ENCODE data around the gene SDSL.

The SDSL gene

DNA sequence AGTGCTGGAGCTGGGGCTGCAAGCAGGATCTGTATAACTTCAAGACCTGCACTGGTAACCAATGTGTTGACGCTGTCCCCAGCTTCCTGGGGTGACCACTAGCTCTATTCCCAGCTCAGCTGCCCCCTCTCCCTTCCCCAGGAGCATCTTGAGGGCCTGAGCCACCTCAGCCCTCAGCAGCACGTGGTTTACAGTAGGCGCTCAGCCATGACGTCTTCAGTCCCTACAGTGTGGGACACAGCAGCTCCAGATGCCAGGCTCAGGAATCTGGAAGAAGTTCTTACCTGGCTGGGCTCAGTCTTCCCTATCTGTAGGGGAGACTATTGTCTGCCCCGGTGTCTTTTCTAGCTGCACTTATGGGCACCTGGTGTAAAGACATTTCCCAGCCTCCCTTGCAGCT lies 27.1 kb upstream of the SDSL start:
- Histone ChIP-seq H3K4me3 (ENCODE audit: control insufficient read depth in 1 of 7, extremely low read depth in 1 of 7, insufficient read depth in 4 of 7, low read depth in 2 of 7, low read length in 6 of 7) (no peak overlapping the region), H3K9me3 (ENCODE audit: control extremely low read depth in 1 of 5, control insufficient read depth in 4 of 5, insufficient read depth in 2 of 5, low read depth in 1 of 5, low read length in 4 of 5) (no peaks in the 10 kb centered on the region), H3K27me3 (replicated peaks in 2 of 5; ENCODE audit: control insufficient read depth in 4 of 5, insufficient read depth in 5 of 5, low read length in 4 of 5) (peaks cover 0 to 4% (median 0%) of the 10 kb centered on the region in 5 experiments), H3K4me1 (ENCODE audit: control extremely low read depth in 1 of 4, control insufficient read depth in 4 of 4, insufficient read depth in 4 of 4, low read length in 3 of 4) (no peaks in the 10 kb centered on the region), H3K36me3 (ENCODE audit: control insufficient read depth in 4 of 4, insufficient read depth in 4 of 4, low read length in 3 of 4) (peaks cover 0 to 9% (median 2%) of the 10 kb centered on the region in 4 experiments), H3K27ac (ENCODE audit: insufficient read depth in 1 of 2, low read depth in 1 of 2, low read length in 2 of 2, poor library complexity in 1 of 2, severe bottlenecking in 2 of 2) (no peak overlapping the region)
- WGBS (ENCODE audit: insufficient coverage), result 64% methylated on average over 4 of the region's 5 CpGs
- ChIA-PET CTCF (interaction anchor here (0.7 kb wide), 1 partner anchor 30 kb away, joined by 3 read pairs; no protein-coding TSS in a partner anchor), POLR2A (no interaction called here)
- no peak for DNase-seq

- POLR2A ChIA-PET, result no interaction called here
- no peaks in the 10 kb centered on the region for H3K4me1 ChIP-seq (ENCODE audit: control extremely low read depth in 1 of 4, control insufficient read depth in 4 of 4, insufficient read depth in 4 of 4, low read length in 3 of 4)
- CTCF ChIA-PET, result no interaction called here
- H3K36me3 ChIP-seq (ENCODE audit: control insufficient read depth in 4 of 4, insufficient read depth in 4 of 4, low read length in 3 of 4), result no peaks in the 10 kb centered on the region
- no peak for DNase-seq
- peaks cover 0 to 4% (median 0%) of the 10 kb centered on the region in 5 experiments for H3K27me3 ChIP-seq (replicated peaks in 2 of 5; ENCODE audit: control insufficient read depth in 4 of 5, insufficient read depth in 5 of 5, low read length in 4 of 5)
- no peaks in the 10 kb centered on the region for H3K9me3 ChIP-seq (ENCODE audit: control extremely low read depth in 1 of 5, control insufficient read depth in 4 of 5, insufficient read depth in 2 of 5, low read depth in 1 of 5, low read length in 4 of 5)
- no peak overlapping the region for H3K27ac ChIP-seq (ENCODE audit: insufficient read depth in 1 of 2, low read depth in 1 of 2, low read length in 2 of 2, poor library complexity in 1 of 2, severe bottlenecking in 2 of 2)
- H3K4me3 ChIP-seq (ENCODE audit: control insufficient read depth in 1 of 7, extremely low read depth in 1 of 7, insufficient read depth in 4 of 7, low read depth in 2 of 7, low read length in 6 of 7), result no peak overlapping the region
Observed at GRCh38 chr12:113396200-113396599, 26.0 kb upstream of the SDSL start.

GRCh38 chr12:113396828-113397496 lies 25.2 kb upstream of the SDSL start:
- Histone ChIP-seq H3K9me3 (ENCODE audit: control extremely low read depth in 1 of 5, control insufficient read depth in 4 of 5, insufficient read depth in 2 of 5, low read depth in 1 of 5, low read length in 4 of 5) (no peaks in the 10 kb centered on the region), H3K4me1 (ENCODE audit: control extremely low read depth in 1 of 4, control insufficient read depth in 4 of 4, insufficient read depth in 4 of 4, low read length in 3 of 4) (no peaks in the 10 kb centered on the region), H3K27ac (ENCODE audit: insufficient read depth in 1 of 2, low read depth in 1 of 2, low read length in 2 of 2, poor library complexity in 1 of 2, severe bottlenecking in 2 of 2) (no peak overlapping the region), H3K4me3 (ENCODE audit: control insufficient read depth in 1 of 7, extremely low read depth in 1 of 7, insufficient read depth in 4 of 7, low read depth in 2 of 7, low read length in 6 of 7) (no peak overlapping the region), H3K36me3 (ENCODE audit: control insufficient read depth in 4 of 4, insufficient read depth in 4 of 4, low read length in 3 of 4) (no peaks in the 10 kb centered on the region), H3K27me3 (replicated peaks in 2 of 5; ENCODE audit: control insufficient read depth in 4 of 5, insufficient read depth in 5 of 5, low read length in 4 of 5) (peaks cover 0 to 4% (median 0%) of the 10 kb centered on the region in 5 experiments)
- WGBS (ENCODE audit: insufficient coverage), result 79% methylated on average over 9 of the region's 16 CpGs
- DNase-seq, result no peak
- POLR2A ChIA-PET, result no interaction called here
- CTCF ChIA-PET, result no interaction called here

DNA sequence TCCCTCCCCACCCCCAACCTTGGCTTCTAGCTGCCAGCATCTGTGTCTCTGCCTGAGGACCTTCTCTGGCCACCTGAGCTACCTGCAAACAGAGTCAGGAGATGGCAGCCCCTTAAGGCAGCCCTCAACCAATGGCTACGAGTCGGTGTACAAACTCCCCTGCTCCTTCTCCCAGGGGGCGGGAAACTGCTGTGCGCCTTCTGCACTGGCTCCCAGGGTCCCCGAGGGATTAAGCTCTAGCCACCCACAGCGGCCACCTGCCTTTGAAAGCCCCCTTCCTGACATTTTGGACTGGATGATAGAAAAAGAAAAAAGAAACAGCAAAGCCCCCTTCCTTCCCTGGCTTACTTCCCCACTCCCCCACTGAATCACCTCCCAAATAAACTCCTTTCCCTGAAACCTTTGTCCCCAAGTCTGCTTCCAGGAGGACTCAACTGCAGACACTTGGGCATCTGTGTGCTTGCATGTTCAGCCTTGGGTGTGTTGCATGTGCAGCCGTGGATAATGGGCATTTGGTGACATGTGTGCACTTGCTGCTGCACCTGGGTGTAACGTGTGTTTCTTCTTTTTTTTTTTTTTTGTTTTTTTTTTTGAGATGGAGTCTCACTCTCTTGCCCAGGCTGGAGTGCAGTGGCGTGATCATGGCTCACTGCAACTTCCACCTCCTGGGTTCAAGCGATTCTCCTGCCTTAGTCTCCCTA lies 24.5 kb upstream of the SDSL start:
- Histone ChIP-seq H3K27ac (ENCODE audit: insufficient read depth in 1 of 2, low read depth in 1 of 2, low read length in 2 of 2, poor library complexity in 1 of 2, severe bottlenecking in 2 of 2) (no peak overlapping the region), H3K27me3 (replicated peaks in 2 of 5; ENCODE audit: control insufficient read depth in 4 of 5, insufficient read depth in 5 of 5, low read length in 4 of 5) (peaks cover 0 to 4% (median 0%) of the 10 kb centered on the region in 5 experiments), H3K36me3 (ENCODE audit: control insufficient read depth in 4 of 4, insufficient read depth in 4 of 4, low read length in 3 of 4) (no peaks in the 10 kb centered on the region), H3K4me1 (ENCODE audit: control extremely low read depth in 1 of 4, control insufficient read depth in 4 of 4, insufficient read depth in 4 of 4, low read length in 3 of 4) (peaks cover 0 to 2% (median 2%) of the 10 kb centered on the region in 4 experiments), H3K4me3 (ENCODE audit: control insufficient read depth in 1 of 7, extremely low read depth in 1 of 7, insufficient read depth in 4 of 7, low read depth in 2 of 7, low read length in 6 of 7) (no peak overlapping the region), H3K9me3 (ENCODE audit: control extremely low read depth in 1 of 5, control insufficient read depth in 4 of 5, insufficient read depth in 2 of 5, low read depth in 1 of 5, low read length in 4 of 5) (no peaks in the 10 kb centered on the region)
- ChIA-PET POLR2A (no interaction called here), CTCF (no interaction called here)
- DNase-seq, result no peak
- 75% methylated on average over 2 of the region's 10 CpGs for WGBS (ENCODE audit: insufficient coverage)

DNA sequence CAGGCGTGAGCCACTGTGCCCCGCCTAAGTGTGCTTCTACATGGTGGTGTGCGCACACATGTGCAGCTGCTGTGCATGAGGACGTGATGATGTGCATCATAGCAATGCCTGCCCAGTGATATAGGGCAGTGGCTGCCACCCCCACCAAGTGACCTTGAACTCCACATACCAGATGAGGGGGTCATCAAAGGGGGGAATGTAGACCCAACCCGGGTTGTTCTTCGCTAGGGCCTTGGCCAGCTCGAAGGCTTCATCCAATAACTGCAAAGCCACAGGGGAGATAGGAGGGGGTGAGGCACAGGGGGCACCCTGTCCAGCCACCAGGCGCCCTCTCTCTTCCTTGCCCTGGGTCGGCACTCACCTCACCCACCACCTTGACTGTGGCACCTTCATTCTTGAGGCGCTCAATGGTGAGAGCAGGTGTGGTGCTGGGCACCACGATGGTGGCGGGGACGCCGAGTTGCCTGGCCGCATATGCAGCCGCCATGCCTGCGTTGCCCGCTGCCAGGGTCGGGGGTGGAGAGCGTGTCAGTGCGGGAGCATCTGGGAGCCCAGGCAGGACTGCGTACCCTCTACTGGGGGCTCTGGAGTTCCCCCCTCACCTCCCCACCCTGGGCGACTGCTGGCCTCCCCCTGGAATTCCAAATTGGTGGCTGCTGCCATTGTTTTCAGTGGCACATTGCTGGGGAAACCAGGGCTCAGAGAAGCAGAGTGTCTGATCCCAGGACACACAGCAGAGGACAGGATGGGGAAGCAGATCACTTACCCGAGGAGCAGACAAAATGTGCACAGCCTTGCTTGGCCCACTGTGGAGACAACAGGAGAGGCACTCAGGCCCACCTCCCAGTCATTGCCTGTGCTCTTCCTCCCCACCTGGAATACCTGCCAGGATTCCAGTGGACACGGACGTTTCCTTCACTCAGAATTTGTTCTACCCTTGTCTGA lies 23.6 kb upstream of the SDSL start:
- Histone ChIP-seq H3K9me3 (ENCODE audit: control extremely low read depth in 1 of 5, control insufficient read depth in 4 of 5, insufficient read depth in 2 of 5, low read depth in 1 of 5, low read length in 4 of 5) (no peaks in the 10 kb centered on the region), H3K4me1 (ENCODE audit: control extremely low read depth in 1 of 4, control insufficient read depth in 4 of 4, insufficient read depth in 4 of 4, low read length in 3 of 4) (peaks cover 0 to 12% (median 11%) of the 10 kb centered on the region in 4 experiments), H3K27me3 (replicated peaks in 2 of 5; ENCODE audit: control insufficient read depth in 4 of 5, insufficient read depth in 5 of 5, low read length in 4 of 5) (peaks cover 0 to 4% (median 0%) of the 10 kb centered on the region in 5 experiments), H3K36me3 (ENCODE audit: control insufficient read depth in 4 of 4, insufficient read depth in 4 of 4, low read length in 3 of 4) (no peaks in the 10 kb centered on the region), H3K4me3 (ENCODE audit: control insufficient read depth in 1 of 7, extremely low read depth in 1 of 7, insufficient read depth in 4 of 7, low read depth in 2 of 7, low read length in 6 of 7) (no peak overlapping the region), H3K27ac (ENCODE audit: insufficient read depth in 1 of 2, low read depth in 1 of 2, low read length in 2 of 2, poor library complexity in 1 of 2, severe bottlenecking in 2 of 2) (no peak overlapping the region)
- WGBS (ENCODE audit: insufficient coverage), result 97% methylated on average over 20 of the region's 26 CpGs
- no peak for DNase-seq
- POLR2A ChIA-PET, result no interaction called here
- CTCF ChIA-PET, result no interaction called here

- DNase-seq, result no peak
- Histone ChIP-seq H3K4me3 (ENCODE audit: control insufficient read depth in 1 of 7, extremely low read depth in 1 of 7, insufficient read depth in 4 of 7, low read depth in 2 of 7, low read length in 6 of 7) (no peak overlapping the region), H3K4me1 (ENCODE audit: control extremely low read depth in 1 of 4, control insufficient read depth in 4 of 4, insufficient read depth in 4 of 4, low read length in 3 of 4) (peaks cover 0 to 19% (median 17%) of the 10 kb centered on the region in 4 experiments), H3K9me3 (ENCODE audit: control extremely low read depth in 1 of 5, control insufficient read depth in 4 of 5, insufficient read depth in 2 of 5, low read depth in 1 of 5, low read length in 4 of 5) (no peaks in the 10 kb centered on the region), H3K36me3 (ENCODE audit: control insufficient read depth in 4 of 4, insufficient read depth in 4 of 4, low read length in 3 of 4) (no peaks in the 10 kb centered on the region), H3K27ac (ENCODE audit: insufficient read depth in 1 of 2, low read depth in 1 of 2, low read length in 2 of 2, poor library complexity in 1 of 2, severe bottlenecking in 2 of 2) (no peak overlapping the region), H3K27me3 (replicated peaks in 2 of 5; ENCODE audit: control insufficient read depth in 4 of 5, insufficient read depth in 5 of 5, low read length in 4 of 5) (peaks cover 0 to 4% (median 0%) of the 10 kb centered on the region in 5 experiments)
- POLR2A ChIA-PET, result no interaction called here
- 94% methylated on average over 9 of the region's 12 CpGs for WGBS (ENCODE audit: insufficient coverage)
- CTCF ChIA-PET, result no interaction called here
Observed at GRCh38 chr12:113399490-113399889, 22.7 kb upstream of the SDSL start.
